Vagina (tissue), 2 donors: ENCODE measurements around the gene MRPS12. TPM values are rescaled to one million over a fixed set of nuclear protein-coding genes. Genes with fewer than 3 reads are reported as not detected.

Source experiments
- DNase-seq, 2 donors: peaks; one replicate each; pipeline ENCODE4 v3.0.0-alpha.2; 2017; ENCODE audit errors: extremely low spot score in 2 of 2
- H3K27ac ChIP-seq: fragments of 200-600 bp; sonication (generic); one replicate; pipeline ENCODE4 v1.5.1; 2019
- H3K27me3 ChIP-seq: fragments of 200-600 bp; sonication (generic); one replicate; pipeline ENCODE4 v1.5.1; 2019
- H3K36me3 ChIP-seq, 2 donors: fragments of 200-600 bp; sonication (generic); one replicate each; pipeline ENCODE4 v1.5.1; 2017 to 2019
- H3K4me1 ChIP-seq: fragments of 200-600 bp; sonication (generic); one replicate; pipeline ENCODE4 v1.5.1; 2019
- H3K4me3 ChIP-seq, 2 donors: fragments of 200-600 bp; sonication (generic); 1 replicate in 1 of 2; 2 replicates in 1 of 2; pipeline ENCODE4 v1.5.1; 2016 to 2019
- H3K9me3 ChIP-seq: fragments of 200-600 bp; sonication (generic); one replicate; pipeline ENCODE4 v1.5.1; 2019
- CTCF ChIP-seq, 3 experiments: fragments of 450-650 bp in 2 of 3; fragments of 200-600 bp in 1 of 3; sonication (generic) in 1 of 3; IDR thresholded peaks; one replicate each; pipeline ENCODE4 v1.5.1; 2017 to 2019; ENCODE audit warnings: antibody characterized with exemption in 3 of 3, mild to moderate bottlenecking in 2 of 3, moderate library complexity in 2 of 3
- POLR2A ChIP-seq, 2 donors: fragments of 450-650 bp; IDR thresholded peaks; one replicate each; pipeline ENCODE4 v1.6.1; 2017; ENCODE audit warnings: antibody characterized with exemption in 2 of 2, mild to moderate bottlenecking in 2 of 2, moderate library complexity in 2 of 2
- POLR2AphosphoS5 ChIP-seq, 2 donors: sonication (generic); formaldehyde crosslinking; IDR thresholded peaks; one replicate each; pipeline ENCODE4 v1.9.0; 2017; ENCODE audit warnings: antibody characterized with exemption in 2 of 2, mild to moderate bottlenecking in 2 of 2, low read depth in 1 of 2; ENCODE audit not compliant: insufficient read depth in 1 of 2
- intact Hi-C: fragments of 100-400 bp; cut with DNase I; formaldehyde crosslinking; loops from one replicate; pipeline ENCODE4 v1.15.1; 2023
- total RNA-seq: library from RNA; depleted of rRNA; stranded (reverse); fragments of >200 nt; gene quantifications from one replicate; pipeline ENCODE4 v1.2.3, GENCODE V29; 2016

Gene MRPS12
- total RNA-seq, 1 donor from 2014 or later, result 44.7 TPM

GRCh38 chr19:38945562-38946228 lies 15.0 kb downstream of the MRPS12 start:
- TF ChIP-seq POLR2AphosphoS5 (IDR thresholded peaks at IDR 0.05; ENCODE audit: insufficient read depth in 1 of 2, low read depth in 1 of 2) (no peak), POLR2A (IDR thresholded peaks at IDR 0.05) (no peak), CTCF (IDR thresholded peaks at IDR 0.05) (no peak)
- no peaks in the 10 kb centered on the region for H3K36me3 ChIP-seq
- H3K27me3 ChIP-seq, result no peaks in the 10 kb centered on the region
- no peaks in the 10 kb centered on the region for H3K9me3 ChIP-seq
- H3K27ac ChIP-seq, result no peak overlapping the region
- no peak for DNase-seq
- no peak overlapping the region for H3K4me3 ChIP-seq
- H3K4me1 ChIP-seq, result peaks cover 11% of the 10 kb centered on the region
- intact Hi-C loops, result no loop called here

- Histone ChIP-seq H3K4me1 (peaks cover 11% of the 10 kb centered on the region), H3K36me3 (no peaks in the 10 kb centered on the region), H3K27ac (no peak overlapping the region), H3K27me3 (no peaks in the 10 kb centered on the region), H3K9me3 (no peaks in the 10 kb centered on the region), H3K4me3 (no peak overlapping the region)
- DNase-seq, result no peak
- intact Hi-C loops, result no loop called here
- TF ChIP-seq POLR2AphosphoS5 (IDR thresholded peaks at IDR 0.05; ENCODE audit: insufficient read depth in 1 of 2, low read depth in 1 of 2) (no peak), POLR2A (IDR thresholded peaks at IDR 0.05) (no peak), CTCF (IDR thresholded peaks at IDR 0.05) (no peak)
Measured at GRCh38 chr19:38946229-38947010, 15.7 kb downstream of the MRPS12 start.

GRCh38 chr19:38949580-38950367 lies 19.0 kb downstream of the MRPS12 start:
- Histone ChIP-seq H3K9me3 (no peaks in the 10 kb centered on the region), H3K27ac (no peak overlapping the region), H3K36me3 (no peaks in the 10 kb centered on the region), H3K4me1 (peaks cover 11% of the 10 kb centered on the region), H3K4me3 (peak overlapping the region; percentile 35 to 46), H3K27me3 (no peaks in the 10 kb centered on the region)
- DNase-seq, result no peak
- no peak for TF ChIP-seq POLR2A (IDR thresholded peaks at IDR 0.05)
- intact Hi-C loops, result no loop called here

GRCh38 chr19:38951187-38951586 lies 20.4 kb downstream of the MRPS12 start:
- Histone ChIP-seq H3K4me1 (peaks cover 11% of the 10 kb centered on the region), H3K27me3 (no peaks in the 10 kb centered on the region), H3K27ac (no peak overlapping the region), H3K4me3 (no peak overlapping the region), H3K36me3 (no peaks in the 10 kb centered on the region), H3K9me3 (no peaks in the 10 kb centered on the region)
- TF ChIP-seq POLR2AphosphoS5 (IDR thresholded peaks at IDR 0.05; ENCODE audit: insufficient read depth in 1 of 2, low read depth in 1 of 2) (no peak), CTCF (IDR thresholded peaks at IDR 0.05) (no peak), POLR2A (IDR thresholded peaks at IDR 0.05) (no peak)
- intact Hi-C loops, result no loop called here
- no peak for DNase-seq

GRCh38 chr19:38952395-38953165 lies 21.8 kb downstream of the MRPS12 start:
- Histone ChIP-seq H3K4me3 (no peak overlapping the region), H3K27ac (no peak overlapping the region), H3K27me3 (no peaks in the 10 kb centered on the region), H3K4me1 (peaks cover 11% of the 10 kb centered on the region), H3K36me3 (no peaks in the 10 kb centered on the region), H3K9me3 (no peaks in the 10 kb centered on the region)
- no peak for DNase-seq
- intact Hi-C loops, result no loop called here
- TF ChIP-seq CTCF (IDR thresholded peaks at IDR 0.05) (no peak), POLR2A (IDR thresholded peaks at IDR 0.05) (no peak)
